ENCODE data around the gene LCP1.

LCP1 gene

GRCh38 chr13:46127358-46128023, 54.5 kb downstream of the LCP1 start:
- DNase-seq (ENCODE audit: low read depth): no peak

GRCh38 chr13:46126552-46127357, 55.2 kb downstream of the LCP1 start:
- peak; percentile 41 for DNase-seq (ENCODE audit: low read depth)

- no peak for DNase-seq (ENCODE audit: low read depth)
These were observed 55.9 kb downstream of the LCP1 start for GRCh38 chr13:46126056-46126455.

GRCh38 chr13:46124967-46125933, 56.7 kb downstream of the LCP1 start:
- no peak for DNase-seq (ENCODE audit: low read depth)

GRCh38 chr13:46124531-46124966, 57.4 kb downstream of the LCP1 start:
- no peak for DNase-seq (ENCODE audit: low read depth)

- DNase-seq (ENCODE audit: low read depth): no peak
These were observed 59.7 kb downstream of the LCP1 start for GRCh38 chr13:46122304-46122703.

GRCh38 chr13:46121597-46122163, 60.3 kb downstream of the LCP1 start:
- no peak for DNase-seq (ENCODE audit: low read depth)

- no peak for DNase-seq (ENCODE audit: low read depth)
These were observed 60.9 kb downstream of the LCP1 start for GRCh38 chr13:46121033-46121432.

GRCh38 chr13:46119883-46120614, 61.9 kb downstream of the LCP1 start:
- no peak for DNase-seq (ENCODE audit: low read depth)

- no peak for DNase-seq (ENCODE audit: low read depth)
These were observed 65.1 kb downstream of the LCP1 start for GRCh38 chr13:46116653-46117502.

- DNase-seq (ENCODE audit: low read depth): no peak
These were observed 67.4 kb downstream of the LCP1 start for GRCh38 chr13:46114613-46115012.

- no peak for DNase-seq (ENCODE audit: low read depth)
These were observed 68.4 kb downstream of the LCP1 start for GRCh38 chr13:46113596-46113995.

GRCh38 chr13:46111151-46111550, 70.8 kb downstream of the LCP1 start:
- no peak for DNase-seq (ENCODE audit: low read depth)

GRCh38 chr13:46109451-46109850, 72.5 kb downstream of the LCP1 start:
- no peak for DNase-seq (ENCODE audit: low read depth)

GRCh38 chr13:46106839-46107371, 75.1 kb downstream of the LCP1 start:
- no peak for DNase-seq (ENCODE audit: low read depth)

GRCh38 chr13:46104868-46105267, 77.1 kb downstream of the LCP1 start, which contains the start of gene CPB2:
Gene CPB2 (minus strand): TSS chr13:46105033. CDS start chr13:46105009, 24 bp downstream.
- DNase-seq (ENCODE audit: low read depth): no peak

GRCh38 chr13:46103037-46103436, 78.9 kb downstream of the LCP1 start:
- DNase-seq (ENCODE audit: low read depth): no peak

GRCh38 chr13:46102255-46102605, 79.7 kb downstream of the LCP1 start:
- DNase-seq (ENCODE audit: low read depth): no peak

GRCh38 chr13:46101484-46102254, 80.3 kb downstream of the LCP1 start:
- no peak for DNase-seq (ENCODE audit: low read depth)

Measured in stimulated activated CD4-positive, alpha-beta T cell treated with anti-CD3 and anti-CD28 coated beads, Interleukin-2, amount 100 ng/mL, for 4 hours (primary cell).